Neural cell (in vitro differentiated cells): ENCODE measurements around the gene GLT8D2. TPM values are rescaled to one million over a fixed set of nuclear protein-coding genes. Genes with fewer than 3 reads are reported as not detected.

Source experiments
- H2AFZ ChIP-seq: fragments of 200-600, 300-800 bp; sonication (generic), shearing (Covaris generic); 2 replicates; pipeline ENCODE4 v1.6.0; 2014; ENCODE audit warnings: low read depth, mild to moderate bottlenecking, antibody characterized with exemption, low read length, moderate library complexity
- H3F3A ChIP-seq: fragments of 200-600 bp; shearing (Covaris generic); 2 replicates; pipeline ENCODE4 v1.6.1; 2016; ENCODE audit warnings: mild to moderate bottlenecking, moderate library complexity, mixed read lengths, antibody characterized with exemption, low read length; ENCODE audit not compliant: insufficient read depth, poor library complexity, severe bottlenecking
- H3K27ac ChIP-seq: fragments of 200-600, 300-800 bp; sonication (generic), shearing (Covaris generic); 2 replicates; pipeline ENCODE4 v1.5.1; 2014; ENCODE audit warnings: mild to moderate bottlenecking, low read length, moderate library complexity
- H3K27me3 ChIP-seq: fragments of 300-800, 200-600 bp; sonication (generic), shearing (Covaris generic); 2 replicates; pipeline ENCODE4 v1.6.0; 2014; ENCODE audit warnings: mild to moderate bottlenecking, low read depth, low read length, moderate library complexity; ENCODE audit not compliant: insufficient read depth
- H3K36me3 ChIP-seq: fragments of 300-800, 200-600 bp; sonication (generic), shearing (Covaris generic); 2 replicates; pipeline ENCODE4 v1.5.1; 2014; ENCODE audit warnings: mild to moderate bottlenecking, antibody characterized with exemption, low read length, moderate library complexity; ENCODE audit not compliant: insufficient read depth
- H3K4me2 ChIP-seq: fragments of 300-800, 200-600 bp; sonication (generic), shearing (Covaris generic); 2 replicates; pipeline ENCODE4 v1.6.0; 2014; ENCODE audit warnings: mild to moderate bottlenecking, low read length
- H3K4me3 ChIP-seq: fragments of 300-800, 200-600 bp; sonication (generic), shearing (Covaris generic); 2 replicates; pipeline ENCODE4 v1.5.1; 2014; ENCODE audit warnings: mild to moderate bottlenecking, low read length, moderate library complexity
- H3K79me2 ChIP-seq: fragments of 200-600 bp; shearing (Covaris generic); replicated peaks from 2 replicates; pipeline ENCODE4 v1.6.0; 2014; ENCODE audit warnings: mild to moderate bottlenecking, low read length, moderate library complexity; ENCODE audit not compliant: insufficient read depth
- H3K9ac ChIP-seq: fragments of 300-800, 200-600 bp; sonication (generic), shearing (Covaris generic); 2 replicates; pipeline ENCODE4 v1.6.1; 2016; ENCODE audit warnings: mild to moderate bottlenecking, low read length, mixed read lengths
- H3K9me2 ChIP-seq: fragments of 200-600 bp; shearing (Covaris generic); 2 replicates; pipeline ENCODE4 v1.6.1; 2016; ENCODE audit warnings: mild to moderate bottlenecking, low read length, mixed read lengths; ENCODE audit not compliant: insufficient read depth
- H3K9me3 ChIP-seq: fragments of 200-600, 300-800 bp; sonication (generic), shearing (Covaris generic); 2 replicates; pipeline ENCODE4 v1.6.1; 2016; ENCODE audit warnings: mild to moderate bottlenecking, mixed run types, low read length, moderate library complexity, mixed read lengths
- H4K20me1 ChIP-seq: fragments of 200-600 bp; shearing (Covaris generic); 2 replicates; pipeline ENCODE4 v1.6.1; 2016; ENCODE audit warnings: mild to moderate bottlenecking, mixed run types; ENCODE audit not compliant: insufficient read depth
- EP300 ChIP-seq: fragments of 450-650 bp; conservative IDR thresholded peaks from 2 replicates; pipeline ENCODE4 v1.6.1; 2014; ENCODE audit warnings: antibody characterized with exemption, mild to moderate bottlenecking, moderate library complexity; ENCODE audit not compliant: poor library complexity, severe bottlenecking
- EZH2 ChIP-seq: fragments of 200-600, 300-800 bp; shearing (Covaris generic), sonication (generic); IDR thresholded peaks from 2 replicates; pipeline ENCODE4 v1.6.1; 2014; ENCODE audit warnings: antibody characterized with exemption, low read length, borderline replicate concordance, mild to moderate bottlenecking; ENCODE audit not compliant: insufficient read depth, poor library complexity, severe bottlenecking
- MXI1 ChIP-seq: fragments of 450-650 bp; conservative IDR thresholded peaks from 2 replicates; pipeline ENCODE4 v1.6.1; 2014; ENCODE audit warnings: antibody characterized with exemption, mild to moderate bottlenecking; ENCODE audit not compliant: poor library complexity, severe bottlenecking
- POLR2AphosphoS5 ChIP-seq: IDR thresholded peaks from 2 replicates; pipeline ENCODE4 v1.6.1; 2012
- RAD21 ChIP-seq: fragments of 450-650 bp; conservative IDR thresholded peaks from 2 replicates; pipeline ENCODE4 v1.6.1; 2014; ENCODE audit warnings: antibody characterized with exemption, mild to moderate bottlenecking, moderate library complexity
- SMC3 ChIP-seq: fragments of 450-650 bp; conservative IDR thresholded peaks from 2 replicates; pipeline ENCODE4 v1.6.1; 2014; ENCODE audit warnings: antibody characterized with exemption, mild to moderate bottlenecking, moderate library complexity; ENCODE audit not compliant: poor library complexity
- TAF1 ChIP-seq: IDR thresholded peaks from 2 replicates; pipeline ENCODE4 v1.6.1; 2012; ENCODE audit warnings: low read depth
- polyA plus RNA-seq: library from polyadenylated mRNA; depleted of rRNA; stranded (reverse); fragments of >200 nt; gene quantifications from 2 replicates; pipeline ENCODE4 v1.2.3, GENCODE V29; 2014
- TF ChIP-seq, protein P1 (sequence below): fragments of 450-650 bp; IDR thresholded peaks from 2 replicates; pipeline ENCODE4 v1.5.1; 2014; ENCODE audit warnings: antibody characterized with exemption, mild to moderate bottlenecking, moderate library complexity; ENCODE audit not compliant: poor library complexity, severe bottlenecking
- TF ChIP-seq, protein P2 (sequence below): IDR thresholded peaks from 2 replicates; pipeline ENCODE4 v1.6.1; 2012; ENCODE audit warnings: borderline replicate concordance

The GLT8D2 gene
- polyA plus RNA-seq, 1 donor from 2014 or later = 8.3 TPM

DNA sequence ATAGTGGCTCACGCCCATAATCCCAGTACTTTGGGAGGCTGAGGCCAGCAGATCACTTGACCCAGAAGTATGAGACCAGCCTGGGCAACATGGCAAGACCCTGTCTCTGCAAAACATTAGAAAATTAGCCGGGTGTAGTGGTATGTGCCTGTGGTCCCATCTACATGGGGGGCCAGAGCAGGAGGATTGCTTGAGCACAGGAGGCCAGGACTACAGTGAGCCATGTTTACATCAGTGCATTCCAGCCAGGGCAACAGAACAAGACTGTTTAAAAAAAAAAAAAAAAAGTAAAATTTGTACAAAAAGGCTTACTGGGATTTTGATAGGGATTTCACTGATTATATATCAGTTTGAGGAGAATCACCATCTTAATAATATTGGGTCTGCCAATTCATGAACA lies 22.1 kb upstream of the GLT8D2 start:
- TF ChIP-seq EZH2 = no peak
- TF ChIP-seq SMC3 = no peak
- TF ChIP-seq RAD21 = no peak
- TF ChIP-seq, protein P1, sequence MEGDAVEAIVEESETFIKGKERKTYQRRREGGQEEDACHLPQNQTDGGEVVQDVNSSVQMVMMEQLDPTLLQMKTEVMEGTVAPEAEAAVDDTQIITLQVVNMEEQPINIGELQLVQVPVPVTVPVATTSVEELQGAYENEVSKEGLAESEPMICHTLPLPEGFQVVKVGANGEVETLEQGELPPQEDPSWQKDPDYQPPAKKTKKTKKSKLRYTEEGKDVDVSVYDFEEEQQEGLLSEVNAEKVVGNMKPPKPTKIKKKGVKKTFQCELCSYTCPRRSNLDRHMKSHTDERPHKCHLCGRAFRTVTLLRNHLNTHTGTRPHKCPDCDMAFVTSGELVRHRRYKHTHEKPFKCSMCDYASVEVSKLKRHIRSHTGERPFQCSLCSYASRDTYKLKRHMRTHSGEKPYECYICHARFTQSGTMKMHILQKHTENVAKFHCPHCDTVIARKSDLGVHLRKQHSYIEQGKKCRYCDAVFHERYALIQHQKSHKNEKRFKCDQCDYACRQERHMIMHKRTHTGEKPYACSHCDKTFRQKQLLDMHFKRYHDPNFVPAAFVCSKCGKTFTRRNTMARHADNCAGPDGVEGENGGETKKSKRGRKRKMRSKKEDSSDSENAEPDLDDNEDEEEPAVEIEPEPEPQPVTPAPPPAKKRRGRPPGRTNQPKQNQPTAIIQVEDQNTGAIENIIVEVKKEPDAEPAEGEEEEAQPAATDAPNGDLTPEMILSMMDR = no peak
- Histone ChIP-seq H3K9me3 (no peaks in the 10 kb centered on the region), H3K4me2 (no peak overlapping the region), H3F3A (no peaks in the 10 kb centered on the region), H4K20me1 (no peaks in the 10 kb centered on the region), H3K79me2 (peaks cover 2% of the 10 kb centered on the region), H3K36me3 (peaks cover 6% of the 10 kb centered on the region), H3K9ac (no peak overlapping the region), H3K4me3 (no peak overlapping the region), H2AFZ (no peak overlapping the region), H3K27me3 (no peaks in the 10 kb centered on the region), H3K9me2 (no peaks in the 10 kb centered on the region), H3K27ac (no peak overlapping the region)

DNA sequence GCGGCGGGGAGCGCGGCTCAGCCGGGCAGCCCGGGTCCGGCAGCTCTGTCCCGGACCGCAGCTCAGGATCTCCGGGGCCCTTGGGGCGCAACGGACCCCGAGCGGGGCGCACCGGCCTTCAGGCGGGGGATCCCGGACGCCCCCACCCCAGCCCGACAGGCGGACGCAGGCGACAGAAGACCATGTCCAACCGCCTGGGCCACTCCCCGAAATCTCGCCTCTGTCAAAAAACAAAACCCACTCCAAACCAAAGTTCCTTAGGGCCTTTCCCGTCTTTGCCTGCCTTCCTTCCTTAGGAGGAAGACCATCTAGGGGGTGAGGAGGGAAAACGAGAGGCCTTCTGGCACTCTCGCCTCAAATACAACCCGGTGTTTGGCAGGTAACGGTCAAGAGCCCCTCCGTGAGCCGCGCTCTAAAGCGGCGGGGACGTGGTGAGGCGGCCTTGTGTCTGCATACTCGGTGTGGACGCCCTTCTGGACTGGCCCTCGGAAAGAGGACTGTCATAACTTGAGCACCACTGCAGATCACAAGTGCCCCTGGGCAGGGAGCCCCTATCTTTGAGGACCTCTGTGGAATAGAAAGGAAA lies 14.9 kb upstream of the GLT8D2 start:
- Histone ChIP-seq H3K79me2 (peaks cover 22% of the 10 kb centered on the region), H3K9ac (peak overlapping the region; percentile 88), H3K4me3 (peak overlapping the region; percentile 98), H3K9me2 (no peaks in the 10 kb centered on the region), H2AFZ (peak overlapping the region; percentile 9), H3F3A (no peaks in the 10 kb centered on the region), H3K27me3 (no peaks in the 10 kb centered on the region), H3K36me3 (no peaks in the 10 kb centered on the region), H3K9me3 (no peaks in the 10 kb centered on the region), H3K27ac (peak overlapping the region; percentile 91), H4K20me1 (no peaks in the 10 kb centered on the region), H3K4me2 (peak overlapping the region; percentile 94)
- no peak for TF ChIP-seq POLR2AphosphoS5
- no peak for TF ChIP-seq RAD21
- TF ChIP-seq, protein P2, sequence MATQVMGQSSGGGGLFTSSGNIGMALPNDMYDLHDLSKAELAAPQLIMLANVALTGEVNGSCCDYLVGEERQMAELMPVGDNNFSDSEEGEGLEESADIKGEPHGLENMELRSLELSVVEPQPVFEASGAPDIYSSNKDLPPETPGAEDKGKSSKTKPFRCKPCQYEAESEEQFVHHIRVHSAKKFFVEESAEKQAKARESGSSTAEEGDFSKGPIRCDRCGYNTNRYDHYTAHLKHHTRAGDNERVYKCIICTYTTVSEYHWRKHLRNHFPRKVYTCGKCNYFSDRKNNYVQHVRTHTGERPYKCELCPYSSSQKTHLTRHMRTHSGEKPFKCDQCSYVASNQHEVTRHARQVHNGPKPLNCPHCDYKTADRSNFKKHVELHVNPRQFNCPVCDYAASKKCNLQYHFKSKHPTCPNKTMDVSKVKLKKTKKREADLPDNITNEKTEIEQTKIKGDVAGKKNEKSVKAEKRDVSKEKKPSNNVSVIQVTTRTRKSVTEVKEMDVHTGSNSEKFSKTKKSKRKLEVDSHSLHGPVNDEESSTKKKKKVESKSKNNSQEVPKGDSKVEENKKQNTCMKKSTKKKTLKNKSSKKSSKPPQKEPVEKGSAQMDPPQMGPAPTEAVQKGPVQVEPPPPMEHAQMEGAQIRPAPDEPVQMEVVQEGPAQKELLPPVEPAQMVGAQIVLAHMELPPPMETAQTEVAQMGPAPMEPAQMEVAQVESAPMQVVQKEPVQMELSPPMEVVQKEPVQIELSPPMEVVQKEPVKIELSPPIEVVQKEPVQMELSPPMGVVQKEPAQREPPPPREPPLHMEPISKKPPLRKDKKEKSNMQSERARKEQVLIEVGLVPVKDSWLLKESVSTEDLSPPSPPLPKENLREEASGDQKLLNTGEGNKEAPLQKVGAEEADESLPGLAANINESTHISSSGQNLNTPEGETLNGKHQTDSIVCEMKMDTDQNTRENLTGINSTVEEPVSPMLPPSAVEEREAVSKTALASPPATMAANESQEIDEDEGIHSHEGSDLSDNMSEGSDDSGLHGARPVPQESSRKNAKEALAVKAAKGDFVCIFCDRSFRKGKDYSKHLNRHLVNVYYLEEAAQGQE = no peak
- TF ChIP-seq EP300 = no peak
- no peak for TF ChIP-seq SMC3
- TF ChIP-seq EZH2 = no peak
- TF ChIP-seq, protein P1 = no peak
- TF ChIP-seq MXI1 = no peak
- TF ChIP-seq TAF1 = no peak
